ENCODE results near the gene LTA4H. TPM values are rescaled to one million over a fixed set of nuclear protein-coding genes. Genes with fewer than 3 reads are reported as not detected.

LTA4H gene
- total and polyA plus RNA-seq, 10 of the 15 experiments (the other 5 are each of a cell fraction or from before 2014, with no cell fraction given), result 43.9 to 106 (median 47.3) TPM

DNA sequence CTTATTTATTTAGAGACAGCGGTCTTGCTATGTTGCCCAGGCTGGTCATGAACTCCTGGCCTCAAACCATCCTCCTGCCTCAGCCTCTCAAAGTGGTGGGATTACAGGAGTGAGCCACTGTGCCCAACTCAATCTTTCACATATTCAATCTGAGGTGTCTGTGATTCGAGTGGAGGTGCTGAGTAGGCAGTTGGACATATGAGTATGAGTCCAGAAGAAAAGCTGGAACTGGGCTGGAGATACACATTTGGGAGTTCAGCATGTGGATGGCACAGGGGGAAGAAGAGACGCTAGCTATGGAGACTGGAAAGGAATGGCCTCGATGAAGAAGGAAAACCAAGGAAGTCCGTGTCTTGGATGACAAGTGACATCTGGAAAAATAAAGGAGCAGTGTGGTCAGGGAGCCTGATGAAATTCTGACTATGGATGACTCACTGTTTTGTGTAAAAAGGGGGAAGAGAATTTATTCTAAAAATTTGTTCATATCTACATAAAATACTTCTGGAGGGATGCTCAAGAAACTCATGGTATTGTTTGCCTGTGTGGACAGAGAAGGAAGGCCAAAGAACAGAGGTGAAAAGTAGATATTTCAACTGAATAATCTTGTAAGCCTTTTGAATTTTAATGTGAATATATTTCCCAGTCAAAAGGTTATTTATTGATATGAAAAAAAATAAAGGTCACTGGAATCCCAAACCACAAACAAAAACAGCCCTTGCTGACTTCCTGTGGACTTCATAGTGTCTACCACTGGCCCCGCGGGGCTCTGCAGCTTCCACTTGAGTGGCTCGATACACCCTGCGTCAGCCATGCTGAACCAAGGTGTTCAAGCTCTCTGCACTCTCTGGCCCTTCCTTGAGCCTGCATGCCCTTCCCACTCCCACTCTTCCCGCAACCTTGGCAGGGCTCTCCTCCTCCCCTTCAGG is 8.9 kb upstream of the LTA4H start:
- intact Hi-C loops (cut with micrococcal nuclease; ENCODE audit: unreplicated experiment), result no loop called here
- no peak for DNase-seq (ENCODE audit: low read depth, low spot score)
- BruUV-seq (replicated peaks), result no TSS peak
- ChIA-PET RAD21 (ENCODE audit: unreplicated experiment) (no interaction called here), SMC1A (ENCODE audit: uncharacterized antibody, unreplicated experiment) (interaction anchor here (0.7 kb wide), 1 partner anchor 23 kb away, joined by 3 read pairs; no protein-coding TSS in a partner anchor), CTCF (interaction anchor here (1.3 kb wide), 1 partner anchor 17 kb away, joined by 3 read pairs; no protein-coding TSS in a partner anchor), POLR2A (no interaction called here)
- ATAC-seq, result peak; percentile 37; the same call in 2 of the 3 replicates
- Histone ChIP-seq H3K4me2 (ENCODE audit: control insufficient read depth, insufficient read depth) (no peak overlapping the region), H3K9ac (ENCODE audit: control insufficient read depth, insufficient read depth, low read length) (no peak overlapping the region), H3K9me3 (replicated peaks; ENCODE audit: control insufficient read depth, insufficient read depth, low read length) (no peaks in the 10 kb centered on the region; the same call in 2 of the 3 replicates), H3K4me1 (ENCODE audit: control insufficient read depth, insufficient read depth, low read length) (peaks cover 29% of the 10 kb centered on the region), H4K20me1 (ENCODE audit: control insufficient read depth, insufficient read depth) (no peaks in the 10 kb centered on the region), H3K27me3 (replicated peaks in 1 of 2; ENCODE audit: control insufficient read depth in 2 of 2, insufficient read depth in 2 of 2, low read length in 1 of 2) (no peaks in the 10 kb centered on the region), H3K79me2 (ENCODE audit: control insufficient read depth, insufficient read depth, low read length) (no peaks in the 10 kb centered on the region), H2AFZ (ENCODE audit: control insufficient read depth, low read depth, low read length) (no peak overlapping the region), H3K27ac (ENCODE audit: control insufficient read depth, insufficient read depth) (no peak overlapping the region), H3K36me3 (ENCODE audit: control insufficient read depth in 2 of 2, insufficient read depth in 2 of 2, low read length in 1 of 2) (no peaks in the 10 kb centered on the region), H3K4me3 (no peak overlapping the region)
- in situ Hi-C loops (cut with MboI), result no loop called here
- 50% methylated on average over 10 of the region's 10 CpGs for WGBS (ENCODE audit: insufficient coverage, insufficient replicate concordance, low lambda C conversion rate, missing lambda C conversion rate)
- FAIRE-seq, result no peak
- TF ChIP-seq, protein P1, sequence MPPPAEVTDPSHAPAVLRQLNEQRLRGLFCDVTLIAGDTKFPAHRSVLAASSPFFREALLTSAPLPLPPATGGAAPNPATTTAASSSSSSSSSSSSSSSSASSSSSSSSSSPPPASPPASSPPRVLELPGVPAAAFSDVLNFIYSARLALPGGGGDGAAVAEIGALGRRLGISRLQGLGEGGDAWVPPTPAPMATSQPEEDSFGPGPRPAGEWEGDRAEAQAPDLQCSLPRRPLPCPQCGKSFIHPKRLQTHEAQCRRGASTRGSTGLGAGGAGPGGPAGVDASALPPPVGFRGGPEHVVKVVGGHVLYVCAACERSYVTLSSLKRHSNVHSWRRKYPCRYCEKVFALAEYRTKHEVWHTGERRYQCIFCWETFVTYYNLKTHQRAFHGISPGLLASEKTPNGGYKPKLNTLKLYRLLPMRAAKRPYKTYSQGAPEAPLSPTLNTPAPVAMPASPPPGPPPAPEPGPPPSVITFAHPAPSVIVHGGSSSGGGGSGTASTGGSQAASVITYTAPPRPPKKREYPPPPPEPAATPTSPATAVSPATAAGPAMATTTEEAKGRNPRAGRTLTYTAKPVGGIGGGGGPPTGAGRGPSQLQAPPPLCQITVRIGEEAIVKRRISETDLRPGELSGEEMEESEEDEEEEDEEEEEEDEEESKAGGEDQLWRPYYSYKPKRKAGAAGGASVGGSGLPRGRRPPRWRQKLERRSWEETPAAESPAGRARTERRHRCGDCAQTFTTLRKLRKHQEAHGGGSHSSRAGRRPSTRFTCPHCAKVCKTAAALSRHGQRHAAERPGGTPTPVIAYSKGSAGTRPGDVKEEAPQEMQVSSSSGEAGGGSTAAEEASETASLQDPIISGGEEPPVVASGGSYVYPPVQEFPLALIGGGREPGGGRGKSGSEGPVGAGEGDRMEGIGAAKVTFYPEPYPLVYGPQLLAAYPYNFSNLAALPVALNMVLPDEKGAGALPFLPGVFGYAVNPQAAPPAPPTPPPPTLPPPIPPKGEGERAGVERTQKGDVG (CRISPR knock-in tag; IDR thresholded peaks at IDR 0.05), result no peak
- TF ChIP-seq, protein P2, sequence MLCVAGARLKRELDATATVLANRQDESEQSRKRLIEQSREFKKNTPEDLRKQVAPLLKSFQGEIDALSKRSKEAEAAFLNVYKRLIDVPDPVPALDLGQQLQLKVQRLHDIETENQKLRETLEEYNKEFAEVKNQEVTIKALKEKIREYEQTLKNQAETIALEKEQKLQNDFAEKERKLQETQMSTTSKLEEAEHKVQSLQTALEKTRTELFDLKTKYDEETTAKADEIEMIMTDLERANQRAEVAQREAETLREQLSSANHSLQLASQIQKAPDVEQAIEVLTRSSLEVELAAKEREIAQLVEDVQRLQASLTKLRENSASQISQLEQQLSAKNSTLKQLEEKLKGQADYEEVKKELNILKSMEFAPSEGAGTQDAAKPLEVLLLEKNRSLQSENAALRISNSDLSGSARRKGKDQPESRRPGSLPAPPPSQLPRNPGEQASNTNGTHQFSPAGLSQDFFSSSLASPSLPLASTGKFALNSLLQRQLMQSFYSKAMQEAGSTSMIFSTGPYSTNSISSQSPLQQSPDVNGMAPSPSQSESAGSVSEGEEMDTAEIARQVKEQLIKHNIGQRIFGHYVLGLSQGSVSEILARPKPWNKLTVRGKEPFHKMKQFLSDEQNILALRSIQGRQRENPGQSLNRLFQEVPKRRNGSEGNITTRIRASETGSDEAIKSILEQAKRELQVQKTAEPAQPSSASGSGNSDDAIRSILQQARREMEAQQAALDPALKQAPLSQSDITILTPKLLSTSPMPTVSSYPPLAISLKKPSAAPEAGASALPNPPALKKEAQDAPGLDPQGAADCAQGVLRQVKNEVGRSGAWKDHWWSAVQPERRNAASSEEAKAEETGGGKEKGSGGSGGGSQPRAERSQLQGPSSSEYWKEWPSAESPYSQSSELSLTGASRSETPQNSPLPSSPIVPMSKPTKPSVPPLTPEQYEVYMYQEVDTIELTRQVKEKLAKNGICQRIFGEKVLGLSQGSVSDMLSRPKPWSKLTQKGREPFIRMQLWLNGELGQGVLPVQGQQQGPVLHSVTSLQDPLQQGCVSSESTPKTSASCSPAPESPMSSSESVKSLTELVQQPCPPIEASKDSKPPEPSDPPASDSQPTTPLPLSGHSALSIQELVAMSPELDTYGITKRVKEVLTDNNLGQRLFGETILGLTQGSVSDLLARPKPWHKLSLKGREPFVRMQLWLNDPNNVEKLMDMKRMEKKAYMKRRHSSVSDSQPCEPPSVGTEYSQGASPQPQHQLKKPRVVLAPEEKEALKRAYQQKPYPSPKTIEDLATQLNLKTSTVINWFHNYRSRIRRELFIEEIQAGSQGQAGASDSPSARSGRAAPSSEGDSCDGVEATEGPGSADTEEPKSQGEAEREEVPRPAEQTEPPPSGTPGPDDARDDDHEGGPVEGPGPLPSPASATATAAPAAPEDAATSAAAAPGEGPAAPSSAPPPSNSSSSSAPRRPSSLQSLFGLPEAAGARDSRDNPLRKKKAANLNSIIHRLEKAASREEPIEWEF (IDR thresholded peaks at IDR 0.05; ENCODE audit: insufficient replicate concordance, low read depth, low read length), result no peak
- no peak for TF ChIP-seq POLR2AphosphoS5 (IDR thresholded peaks at IDR 0.05; ENCODE audit: low read length)
- no peak for TF ChIP-seq PML (IDR thresholded peaks at IDR 0.05; ENCODE audit: low read length)
- TF ChIP-seq BACH1 (IDR thresholded peaks at IDR 0.05; ENCODE audit: borderline replicate concordance), result no peak
- no peak for TF ChIP-seq ZNF24 (IDR thresholded peaks at IDR 0.05)

All from GM12878 (cell line).